Cerebellar cortex (tissue), 1 donor: Measurements from ENCODE around the gene ACAD8.
"Not testable (repeated sequence)": the region's sequence is repeated elsewhere in the genome, so short reads cannot be mapped to it uniquely, and the experiment has no call there.

ENCODE experiments used
- DNase-seq: peaks from one replicate; pipeline ENCODE4 v3.0.0-alpha.2; 2015; ENCODE audit warnings: low spot score

Gene ACAD8

GRCh38 chr11:134267461-134267860 is 14.1 kb downstream of the ACAD8 start:
- DNase-seq: no peak

- no peak for DNase-seq
Measured at GRCh38 chr11:134267966-134268365, 14.6 kb downstream of the ACAD8 start.

- peak; percentile 29 for DNase-seq
Measured at GRCh38 chr11:134270250-134270714, 16.9 kb downstream of the ACAD8 start.

GRCh38 chr11:134271978-134272377 is 18.6 kb downstream of the ACAD8 start:
- no peak for DNase-seq

GRCh38 chr11:134272381-134273316 is 19.3 kb downstream of the ACAD8 start:
- DNase-seq: no peak

GRCh38 chr11:134273317-134273712 is 19.9 kb downstream of the ACAD8 start:
- no peak for DNase-seq

GRCh38 chr11:134275188-134275533 is 21.8 kb downstream of the ACAD8 start:
- no peak for DNase-seq

- peak; percentile 74 for DNase-seq
Measured at GRCh38 chr11:134275534-134276395, 22.4 kb downstream of the ACAD8 start, which contains the start of gene GLB1L3. TSS of gene GLB1L3 (plus strand) at chr11:134276379. CDS start at chr11:134276741, 362 bp downstream.

- DNase-seq: peak; percentile 23
Measured at GRCh38 chr11:134276396-134277182, 23.2 kb downstream of the ACAD8 start.

GRCh38 chr11:134277183-134278001 is 24.0 kb downstream of the ACAD8 start:
- DNase-seq: peak; percentile 27

- no peak for DNase-seq
Measured at GRCh38 chr11:134278356-134278755, 25.0 kb downstream of the ACAD8 start.

- DNase-seq: not testable (repeated sequence)
Measured at GRCh38 chr11:134281635-134282034, 28.3 kb downstream of the ACAD8 start.

- DNase-seq: no peak
Measured at GRCh38 chr11:134282121-134283045, 29.0 kb downstream of the ACAD8 start.

GRCh38 chr11:134283461-134284230 is 30.3 kb downstream of the ACAD8 start:
- DNase-seq: no peak

GRCh38 chr11:134284349-134284748 is 31.0 kb downstream of the ACAD8 start:
- DNase-seq: not testable (repeated sequence)

- DNase-seq: no peak
Measured at GRCh38 chr11:134287561-134287960, 34.2 kb downstream of the ACAD8 start.

GRCh38 chr11:134288486-134288885 is 35.1 kb downstream of the ACAD8 start:
- no peak for DNase-seq

GRCh38 chr11:134289167-134289566 is 35.8 kb downstream of the ACAD8 start:
- DNase-seq: no peak

GRCh38 chr11:134289789-134290188 is 36.4 kb downstream of the ACAD8 start:
- DNase-seq: no peak
